ENCODE results near the gene SLC25A10.

SLC25A10 gene

DNA sequence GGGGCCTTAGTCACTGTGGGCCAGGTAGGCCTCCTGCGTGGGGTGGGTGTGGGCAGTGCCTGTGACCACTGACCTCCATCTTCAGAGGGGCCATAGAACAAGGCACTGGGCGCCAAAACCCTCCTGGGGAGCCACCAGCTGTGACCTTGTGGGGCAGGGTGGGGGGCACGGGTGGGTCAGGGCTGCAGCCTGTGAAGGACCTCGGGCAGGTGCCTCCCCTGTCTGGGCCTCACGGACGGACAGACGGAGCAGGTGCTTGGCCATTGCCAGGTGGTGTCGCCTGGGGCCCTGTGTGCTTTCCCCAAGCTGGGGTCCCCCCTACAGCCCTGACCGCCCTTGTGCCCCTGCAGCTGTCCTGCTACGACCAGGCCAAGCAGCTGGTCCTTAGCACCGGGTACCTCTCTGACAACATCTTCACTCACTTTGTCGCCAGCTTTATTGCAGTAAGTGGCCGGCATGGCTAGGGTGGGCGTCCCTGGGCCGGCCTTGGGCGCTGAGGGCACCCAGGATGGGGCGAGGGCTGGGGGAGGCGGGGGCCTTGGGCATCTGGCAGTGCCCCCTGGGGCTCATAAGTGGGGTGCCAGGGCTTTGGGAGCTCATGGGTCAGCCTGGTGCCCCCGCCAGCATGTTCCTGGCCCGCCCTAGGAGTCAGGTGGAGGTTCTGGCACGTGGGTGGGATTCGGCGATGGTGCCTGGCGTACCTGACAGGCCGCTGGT lies 5.1 kb downstream of the SLC25A10 start:
- Histone ChIP-seq H4K20me1 (ENCODE audit: insufficient read depth, low read length) (no peaks in the 10 kb centered on the region), H3K9me3 (replicated peaks; ENCODE audit: insufficient read depth, low read length) (no peaks in the 10 kb centered on the region), H3K9me2 (replicated peaks; ENCODE audit: insufficient read depth, low read length) (no peaks in the 10 kb centered on the region), H3K4me1 (ENCODE audit: low read length) (peaks cover 13% of the 10 kb centered on the region), H3K36me3 (replicated peaks; ENCODE audit: insufficient read depth, low read length) (no peaks in the 10 kb centered on the region), H3K27me3 (replicated peaks; ENCODE audit: insufficient read depth, low read length) (no peaks in the 10 kb centered on the region), H3K4me2 (ENCODE audit: low read depth, low read length) (no peak overlapping the region), H3K27ac (ENCODE audit: low read length) (no peak overlapping the region), H2AFZ (ENCODE audit: low read length) (no peak overlapping the region), H3K4me3 (ENCODE audit: low read length) (no peak overlapping the region), H3F3A (ENCODE audit: insufficient read depth, low read length) (peaks cover 10% of the 10 kb centered on the region; the same call in 1 of the 2 replicates), H3K9ac (ENCODE audit: low read length) (no peak overlapping the region), H3K79me2 (ENCODE audit: low read length) (peaks cover 34% of the 10 kb centered on the region)
- DNase-seq, result no peak
- TF ChIP-seq EZH2phosphoT487 (IDR thresholded peaks at IDR 0.05; ENCODE audit: low read length) (no peak), EZH2 (optimal IDR thresholded peaks at IDR 0.05; ENCODE audit: low read depth, low read length) (no peak)
- TF ChIP-seq, protein P1, sequence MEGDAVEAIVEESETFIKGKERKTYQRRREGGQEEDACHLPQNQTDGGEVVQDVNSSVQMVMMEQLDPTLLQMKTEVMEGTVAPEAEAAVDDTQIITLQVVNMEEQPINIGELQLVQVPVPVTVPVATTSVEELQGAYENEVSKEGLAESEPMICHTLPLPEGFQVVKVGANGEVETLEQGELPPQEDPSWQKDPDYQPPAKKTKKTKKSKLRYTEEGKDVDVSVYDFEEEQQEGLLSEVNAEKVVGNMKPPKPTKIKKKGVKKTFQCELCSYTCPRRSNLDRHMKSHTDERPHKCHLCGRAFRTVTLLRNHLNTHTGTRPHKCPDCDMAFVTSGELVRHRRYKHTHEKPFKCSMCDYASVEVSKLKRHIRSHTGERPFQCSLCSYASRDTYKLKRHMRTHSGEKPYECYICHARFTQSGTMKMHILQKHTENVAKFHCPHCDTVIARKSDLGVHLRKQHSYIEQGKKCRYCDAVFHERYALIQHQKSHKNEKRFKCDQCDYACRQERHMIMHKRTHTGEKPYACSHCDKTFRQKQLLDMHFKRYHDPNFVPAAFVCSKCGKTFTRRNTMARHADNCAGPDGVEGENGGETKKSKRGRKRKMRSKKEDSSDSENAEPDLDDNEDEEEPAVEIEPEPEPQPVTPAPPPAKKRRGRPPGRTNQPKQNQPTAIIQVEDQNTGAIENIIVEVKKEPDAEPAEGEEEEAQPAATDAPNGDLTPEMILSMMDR (IDR thresholded peaks at IDR 0.05; ENCODE audit: low read length), result no peak

DNA sequence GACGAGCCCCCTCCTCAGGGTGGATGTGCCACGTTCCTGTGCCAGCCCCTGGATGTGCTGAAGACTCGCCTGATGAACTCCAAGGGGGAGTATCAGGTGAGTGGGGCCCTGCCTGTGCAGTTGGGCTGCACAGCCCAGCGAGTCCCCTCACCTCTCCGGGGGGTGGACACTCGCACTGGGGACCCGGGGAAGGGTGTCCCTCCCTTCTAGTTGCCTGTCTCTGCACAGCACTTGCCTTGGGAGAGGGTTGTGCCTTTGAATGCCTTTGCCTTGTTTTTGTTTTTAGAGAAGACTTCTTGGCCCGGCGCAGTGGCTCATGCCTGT lies 5.6 kb downstream of the SLC25A10 start:
- Histone ChIP-seq H3K9me3 (replicated peaks; ENCODE audit: insufficient read depth, low read length) (no peaks in the 10 kb centered on the region), H3K9me2 (replicated peaks; ENCODE audit: insufficient read depth, low read length) (no peaks in the 10 kb centered on the region), H3K36me3 (replicated peaks; ENCODE audit: insufficient read depth, low read length) (no peaks in the 10 kb centered on the region), H3F3A (ENCODE audit: insufficient read depth, low read length) (peaks cover 10% of the 10 kb centered on the region; the same call in 1 of the 2 replicates), H2AFZ (ENCODE audit: low read length) (no peak overlapping the region), H3K79me2 (ENCODE audit: low read length) (peaks cover 29% of the 10 kb centered on the region), H3K4me2 (ENCODE audit: low read depth, low read length) (no peak overlapping the region), H3K27ac (ENCODE audit: low read length) (no peak overlapping the region), H3K4me1 (ENCODE audit: low read length) (peaks cover 17% of the 10 kb centered on the region), H3K27me3 (replicated peaks; ENCODE audit: insufficient read depth, low read length) (no peaks in the 10 kb centered on the region), H3K9ac (ENCODE audit: low read length) (no peak overlapping the region), H3K4me3 (ENCODE audit: low read length) (no peak overlapping the region), H4K20me1 (ENCODE audit: insufficient read depth, low read length) (no peaks in the 10 kb centered on the region)
- TF ChIP-seq, protein P1 (IDR thresholded peaks at IDR 0.05; ENCODE audit: low read length), result no peak
- no peak for TF ChIP-seq EZH2phosphoT487 (IDR thresholded peaks at IDR 0.05; ENCODE audit: low read length)
- no peak for TF ChIP-seq EZH2 (optimal IDR thresholded peaks at IDR 0.05; ENCODE audit: low read depth, low read length)
- no peak for DNase-seq

DNA sequence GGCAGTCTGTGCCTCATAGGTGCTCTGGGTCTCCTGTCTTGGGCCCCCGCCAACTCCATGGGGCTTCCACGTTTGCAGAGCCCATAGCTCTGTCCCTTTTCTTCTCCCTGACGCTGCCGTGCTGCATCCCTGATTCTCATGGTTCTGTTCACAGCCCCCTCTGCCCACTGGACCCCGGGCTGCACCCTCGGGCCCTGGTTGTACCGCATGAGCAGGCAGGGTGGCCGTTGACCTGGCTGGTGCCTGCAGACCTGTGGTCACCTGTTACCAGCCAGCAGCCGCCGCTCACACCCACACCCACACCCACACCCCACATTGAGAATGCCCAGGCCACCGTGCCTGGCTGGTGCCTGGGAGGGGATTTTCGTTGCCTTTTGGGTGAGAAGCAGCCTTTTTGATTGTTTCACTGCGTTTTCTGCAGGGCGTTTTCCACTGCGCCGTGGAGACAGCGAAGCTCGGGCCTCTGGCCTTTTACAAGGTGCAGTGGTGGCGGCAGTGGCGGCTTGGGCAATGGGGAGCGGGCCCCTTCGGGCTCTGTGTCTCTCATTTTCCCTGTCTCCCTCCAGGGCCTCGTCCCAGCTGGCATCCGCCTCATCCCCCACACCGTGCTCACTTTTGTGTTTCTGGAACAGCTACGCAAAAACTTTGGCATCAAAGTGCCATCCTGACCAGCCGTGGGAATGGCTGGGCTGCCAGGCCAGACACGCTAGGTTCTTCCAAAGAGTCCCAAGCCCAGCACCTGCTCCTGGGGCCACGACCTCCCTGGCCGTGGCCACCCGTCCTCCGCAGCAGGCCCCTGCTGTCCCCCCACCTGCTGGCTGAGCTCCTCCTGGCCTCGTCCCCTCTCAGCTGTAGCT lies 7.6 kb downstream of the SLC25A10 start:
- Histone ChIP-seq H3K27me3 (replicated peaks; ENCODE audit: insufficient read depth, low read length) (no peaks in the 10 kb centered on the region), H3K36me3 (replicated peaks; ENCODE audit: insufficient read depth, low read length) (no peaks in the 10 kb centered on the region), H3K9me2 (replicated peaks; ENCODE audit: insufficient read depth, low read length) (no peaks in the 10 kb centered on the region), H3F3A (ENCODE audit: insufficient read depth, low read length) (peaks cover 16% of the 10 kb centered on the region), H3K9ac (ENCODE audit: low read length) (no peak overlapping the region), H3K9me3 (replicated peaks; ENCODE audit: insufficient read depth, low read length) (no peaks in the 10 kb centered on the region), H3K79me2 (ENCODE audit: low read length) (peaks cover 10% of the 10 kb centered on the region), H3K27ac (ENCODE audit: low read length) (no peak overlapping the region), H2AFZ (ENCODE audit: low read length) (no peak overlapping the region), H3K4me1 (ENCODE audit: low read length) (peaks cover 17% of the 10 kb centered on the region), H4K20me1 (ENCODE audit: insufficient read depth, low read length) (no peaks in the 10 kb centered on the region), H3K4me2 (ENCODE audit: low read depth, low read length) (no peak overlapping the region), H3K4me3 (ENCODE audit: low read length) (no peak overlapping the region)
- DNase-seq, result no peak
- TF ChIP-seq, protein P1 (IDR thresholded peaks at IDR 0.05; ENCODE audit: low read length), result no peak
- TF ChIP-seq EZH2phosphoT487 (IDR thresholded peaks at IDR 0.05; ENCODE audit: low read length) (no peak), EZH2 (optimal IDR thresholded peaks at IDR 0.05; ENCODE audit: low read depth, low read length) (no peak)

Measured in MM.1S (cell line).